PC-9 (cell line): ENCODE measurements around the gene PDE6C. TPM values are rescaled to one million over a fixed set of nuclear protein-coding genes. Genes with fewer than 3 reads are reported as not detected.

Experiments
- BruUV-seq: library from RNA; stranded (reverse); fragments of 400-500 nt; replicated peaks from 2 replicates; lab custom pipeline; 2021; lab: Mats Ljungman, UMichigan
- CTCF ChIA-PET: fragments of 300-600 bp; sonication (Branson Sonifier 250); formaldehyde crosslinking; loops from one replicate; lab custom pipeline; 2022; ENCODE audit warnings: antibody characterized with exemption; lab: Charles Lee
- POLR2A ChIA-PET: fragments of 300-600 bp; sonication (Branson Sonifier 250); formaldehyde crosslinking; loops from one replicate; lab custom pipeline; 2022; ENCODE audit warnings: antibody characterized with exemption; ENCODE audit not compliant: unreplicated experiment; lab: Charles Lee
- DNase-seq, 2 experiments: peaks; one replicate each; pipeline versions ENCODE4 v3.0.0 to v3.0.0-alpha.2; 2015 to 2022; ENCODE audit warnings: mixed read lengths in 1 of 2
- H2AFZ ChIP-seq: fragments of 200-600 bp; sonication (generic); 2 replicates; pipeline ENCODE4 v1.8.1; 2017; ENCODE audit warnings: antibody characterized with exemption
- H3F3A ChIP-seq: fragments of 200-600 bp; sonication (generic); 2 replicates; pipeline ENCODE4 v1.8.1; 2017; ENCODE audit warnings: antibody characterized with exemption, mild to moderate bottlenecking, low read depth; ENCODE audit not compliant: insufficient read depth
- H3K27ac ChIP-seq: fragments of 200-600 bp; sonication (generic); 2 replicates; pipeline ENCODE4 v1.6.1; 2016; ENCODE audit warnings: mixed run types
- H3K27me3 ChIP-seq: fragments of 200-600 bp; sonication (generic); 2 replicates; pipeline ENCODE4 v1.6.1; 2016; ENCODE audit warnings: low read depth, mixed run types; ENCODE audit not compliant: insufficient read depth
- H3K36me3 ChIP-seq: fragments of 200-600 bp; sonication (generic); 2 replicates; pipeline ENCODE4 v1.6.1; 2016; ENCODE audit warnings: low read depth, mixed run types
- H3K4me1 ChIP-seq: fragments of 200-600 bp; sonication (generic); replicated peaks from 2 replicates; pipeline ENCODE4 v1.6.1; 2016; ENCODE audit warnings: mixed run types; ENCODE audit not compliant: insufficient read depth
- H3K4me2 ChIP-seq: fragments of 200-600 bp; sonication (generic); 2 replicates; pipeline ENCODE4 v1.6.1; 2017; ENCODE audit warnings: mixed run types
- H3K4me3 ChIP-seq: fragments of 200-600 bp; sonication (generic); 2 replicates; pipeline ENCODE4 v1.6.1; 2016; ENCODE audit warnings: mixed run types
- H3K79me2 ChIP-seq: fragments of 200-600 bp; sonication (generic); 2 replicates; pipeline ENCODE4 v1.6.1; 2017; ENCODE audit warnings: low read depth, mixed run types
- H3K9me2 ChIP-seq: fragments of 200-600 bp; sonication (generic); 2 replicates; pipeline ENCODE4 v1.8.1; 2017; ENCODE audit warnings: mild to moderate bottlenecking; ENCODE audit not compliant: insufficient read depth
- H3K9me3 ChIP-seq: fragments of 200-600 bp; sonication (generic); 2 replicates; pipeline ENCODE4 v1.8.1; 2016; ENCODE audit warnings: low read depth; ENCODE audit not compliant: insufficient read depth
- H4K20me1 ChIP-seq: fragments of 200-600 bp; sonication (generic); 2 replicates; pipeline ENCODE4 v1.8.1; 2017; ENCODE audit not compliant: insufficient read depth
- CTCF ChIP-seq: fragments of 200-600 bp; sonication (generic); conservative IDR thresholded peaks from 2 replicates; pipeline ENCODE4 v1.6.1; 2017; ENCODE audit warnings: mixed run types, antibody characterized with exemption, mild to moderate bottlenecking, moderate library complexity
- EZH2 ChIP-seq: fragments of 200-600 bp; sonication (generic); IDR thresholded peaks from 2 replicates; pipeline ENCODE4 v1.8.0; 2017; ENCODE audit warnings: antibody characterized with exemption, low read depth
- intact Hi-C: fragments of 100-400 bp; cut with micrococcal nuclease; formaldehyde crosslinking; loops from one replicate; pipeline ENCODE4 v1.10.0; 2022; ENCODE audit not compliant: unreplicated experiment
- total RNA-seq: library from RNA; stranded (reverse); gene quantifications from 2 replicates; pipeline ENCODE4 v1.2.3, GENCODE V29; 2021

PDE6C gene
- total RNA-seq, 1 experiment from 2014 or later: not detected

DNA sequence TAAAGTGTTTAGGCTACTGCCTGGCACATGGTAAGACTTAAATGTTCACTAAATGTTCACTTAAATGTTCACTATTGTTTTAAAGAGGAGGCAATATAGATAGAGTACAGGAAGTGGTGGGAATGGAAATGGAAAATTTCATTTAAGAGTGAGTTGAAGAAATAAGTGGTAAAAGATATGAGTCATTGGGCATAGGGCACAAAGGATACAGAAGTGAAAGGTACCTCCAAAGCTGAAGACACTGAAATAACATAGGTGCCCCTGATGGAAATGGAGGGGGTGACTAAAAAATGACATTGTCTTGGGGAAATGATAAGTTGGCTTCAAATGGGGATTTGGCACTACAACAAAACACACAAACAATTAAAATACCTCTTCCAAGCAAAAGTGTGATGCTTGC is 95.3 kb downstream of the PDE6C start:
- no peaks in the 10 kb centered on the region for H3K9me2 ChIP-seq
- ChIA-PET POLR2A (no interaction called here), CTCF (no interaction called here)
- no peak overlapping the region for H3K4me3 ChIP-seq
- H3K27ac ChIP-seq: no peak overlapping the region
- BruUV-seq: no TSS peak
- DNase-seq: no peak
- no peak overlapping the region for H2AFZ ChIP-seq
- intact Hi-C loops: no loop called here
- H3F3A ChIP-seq: no peaks in the 10 kb centered on the region
- TF ChIP-seq EZH2: no peak
- no peak for TF ChIP-seq CTCF
- no peaks in the 10 kb centered on the region for H3K4me1 ChIP-seq
- H3K9me3 ChIP-seq: no peaks in the 10 kb centered on the region
- no peaks in the 10 kb centered on the region for H3K79me2 ChIP-seq
- H3K4me2 ChIP-seq: no peak overlapping the region
- H3K27me3 ChIP-seq: no peaks in the 10 kb centered on the region
- no peaks in the 10 kb centered on the region for H4K20me1 ChIP-seq
- no peaks in the 10 kb centered on the region for H3K36me3 ChIP-seq

- intact Hi-C loops: no loop called here
- Histone ChIP-seq H3K4me3 (no peak overlapping the region), H3F3A (no peaks in the 10 kb centered on the region), H3K27me3 (no peaks in the 10 kb centered on the region), H4K20me1 (no peaks in the 10 kb centered on the region), H3K36me3 (no peaks in the 10 kb centered on the region), H2AFZ (no peak overlapping the region), H3K79me2 (no peaks in the 10 kb centered on the region), H3K4me2 (no peak overlapping the region), H3K4me1 (no peaks in the 10 kb centered on the region), H3K9me2 (no peaks in the 10 kb centered on the region), H3K27ac (no peak overlapping the region), H3K9me3 (no peaks in the 10 kb centered on the region)
- TF ChIP-seq CTCF (no peak), EZH2 (no peak)
- no peak for DNase-seq
- no TSS peak for BruUV-seq
- CTCF ChIA-PET: no interaction called here
- POLR2A ChIA-PET: no interaction called here
These were observed 98.1 kb downstream of the PDE6C start for GRCh38 chr10:93710333-93710909.

- intact Hi-C loops: no loop called here
- no peak overlapping the region for H2AFZ ChIP-seq
- H4K20me1 ChIP-seq: no peaks in the 10 kb centered on the region
- H3K9me3 ChIP-seq: no peaks in the 10 kb centered on the region
- H3K4me2 ChIP-seq: no peak overlapping the region
- CTCF ChIA-PET: no interaction called here
- no peaks in the 10 kb centered on the region for H3K36me3 ChIP-seq
- BruUV-seq: no TSS peak
- no peaks in the 10 kb centered on the region for H3F3A ChIP-seq
- no peak overlapping the region for H3K4me3 ChIP-seq
- no peaks in the 10 kb centered on the region for H3K79me2 ChIP-seq
- H3K27me3 ChIP-seq: no peaks in the 10 kb centered on the region
- H3K27ac ChIP-seq: no peak overlapping the region
- DNase-seq: no peak
- H3K4me1 ChIP-seq: no peaks in the 10 kb centered on the region
- POLR2A ChIA-PET: interaction anchor here (0.5 kb wide), 1 partner anchor 651 kb away, joined by 16 read pairs; the partner anchor contains the start of gene NOC3L
- no peak for TF ChIP-seq EZH2
- H3K9me2 ChIP-seq: no peaks in the 10 kb centered on the region
These were observed 99.6 kb downstream of the PDE6C start for GRCh38 chr10:93711891-93712290.

DNA sequence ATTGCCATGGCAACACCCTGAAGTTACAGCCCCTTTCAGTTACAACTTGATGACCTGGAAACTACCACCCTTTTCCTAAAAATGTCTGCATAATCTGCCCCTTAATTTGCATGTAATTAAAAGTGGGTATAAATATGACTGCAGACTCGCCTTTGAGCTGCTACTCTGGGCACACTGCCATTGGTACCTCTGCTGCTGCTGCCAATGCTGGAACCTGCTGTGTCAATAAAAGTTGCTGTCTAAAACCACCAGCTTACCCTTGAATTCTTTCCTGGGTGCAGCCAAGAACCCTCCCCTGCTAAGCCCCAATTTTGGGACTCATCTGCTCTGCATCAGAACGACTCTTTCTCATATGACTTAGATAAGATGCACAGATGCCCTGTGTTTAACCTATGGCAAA is 100.3 kb downstream of the PDE6C start:
- ChIA-PET POLR2A (interaction anchor here (0.6 kb wide), 1 partner anchor 9 kb away, joined by 5 read pairs; no protein-coding TSS in a partner anchor), CTCF (no interaction called here)
- Histone ChIP-seq H3K4me2 (no peak overlapping the region), H4K20me1 (no peaks in the 10 kb centered on the region), H3K79me2 (no peaks in the 10 kb centered on the region), H3K4me1 (no peaks in the 10 kb centered on the region), H2AFZ (no peak overlapping the region), H3K36me3 (no peaks in the 10 kb centered on the region), H3K27ac (no peak overlapping the region), H3K9me3 (no peaks in the 10 kb centered on the region), H3K9me2 (no peaks in the 10 kb centered on the region), H3K27me3 (no peaks in the 10 kb centered on the region), H3K4me3 (no peak overlapping the region), H3F3A (no peaks in the 10 kb centered on the region)
- intact Hi-C loops: no loop called here
- no TSS peak for BruUV-seq
- TF ChIP-seq EZH2: no peak
- no peak for TF ChIP-seq CTCF
- DNase-seq: no peak
